ENCODE data around the gene MAST4.
A peak's percentile ranks its signal among the peaks of the same experiment; 100 is the strongest.

MAST4 gene

GRCh38 chr5:66982470-66982869 is 386.3 kb downstream of the MAST4 start:
- DNase-seq (ENCODE audit: insufficient read length): no peak
- no peak for TF ChIP-seq TAF1 (IDR thresholded peaks at IDR 0.05; ENCODE audit: borderline replicate concordance, low read depth, low read length)
- no peak for FAIRE-seq

- no peak for DNase-seq (ENCODE audit: insufficient read length)
- FAIRE-seq: no peak
- TF ChIP-seq POLR2AphosphoS5 (IDR thresholded peaks at IDR 0.05; ENCODE audit: low read depth, low read length) (no peak), TAF1 (IDR thresholded peaks at IDR 0.05; ENCODE audit: borderline replicate concordance, low read depth, low read length) (no peak), POLR2A (IDR thresholded peaks at IDR 0.05; ENCODE audit: low read depth, low read length) (no peak)
Observed at GRCh38 chr5:66985417-66985816, 389.2 kb downstream of the MAST4 start.

- DNase-seq (ENCODE audit: insufficient read length): no peak
- FAIRE-seq: no peak
Observed at GRCh38 chr5:66986009-66986408, 389.8 kb downstream of the MAST4 start.

GRCh38 chr5:66986534-66986933 is 390.3 kb downstream of the MAST4 start:
- TF ChIP-seq POLR2A (IDR thresholded peaks at IDR 0.05; ENCODE audit: low read depth, low read length) (no peak), TAF1 (IDR thresholded peaks at IDR 0.05; ENCODE audit: borderline replicate concordance, low read depth, low read length) (no peak), POLR2AphosphoS5 (IDR thresholded peaks at IDR 0.05; ENCODE audit: low read depth, low read length) (no peak)
- FAIRE-seq (no peak), DNase-seq (ENCODE audit: insufficient read length) (no peak)

More at GRCh38 chr5:66986009-66986408, 389.8 kb downstream of the MAST4 start:
- no peak for TF ChIP-seq POLR2A (IDR thresholded peaks at IDR 0.05; ENCODE audit: low read depth, low read length)
- no peak for TF ChIP-seq POLR2AphosphoS5 (IDR thresholded peaks at IDR 0.05; ENCODE audit: low read depth, low read length)
- TF ChIP-seq TAF1 (IDR thresholded peaks at IDR 0.05; ENCODE audit: borderline replicate concordance, low read depth, low read length): no peak

- no peak for FAIRE-seq
Observed at GRCh38 chr5:66987126-66987525, 390.9 kb downstream of the MAST4 start.

GRCh38 chr5:66987540-66987939 is 391.3 kb downstream of the MAST4 start:
- DNase-seq (ENCODE audit: insufficient read length) (no peak), FAIRE-seq (no peak)
- TF ChIP-seq TAF1 (IDR thresholded peaks at IDR 0.05; ENCODE audit: borderline replicate concordance, low read depth, low read length) (no peak), POLR2A (IDR thresholded peaks at IDR 0.05; ENCODE audit: low read depth, low read length) (no peak), POLR2AphosphoS5 (IDR thresholded peaks at IDR 0.05; ENCODE audit: low read depth, low read length) (no peak)

More at GRCh38 chr5:66987126-66987525, 390.9 kb downstream of the MAST4 start:
- no peak for DNase-seq (ENCODE audit: insufficient read length)
- TF ChIP-seq TAF1 (IDR thresholded peaks at IDR 0.05; ENCODE audit: borderline replicate concordance, low read depth, low read length) (no peak), POLR2A (IDR thresholded peaks at IDR 0.05; ENCODE audit: low read depth, low read length) (no peak), POLR2AphosphoS5 (IDR thresholded peaks at IDR 0.05; ENCODE audit: low read depth, low read length) (no peak)

GRCh38 chr5:66987949-66988838 is 392.0 kb downstream of the MAST4 start:
- DNase-seq (ENCODE audit: insufficient read length): no peak
- no peak for TF ChIP-seq TAF1 (IDR thresholded peaks at IDR 0.05; ENCODE audit: borderline replicate concordance, low read depth, low read length)
- TF ChIP-seq POLR2A (IDR thresholded peaks at IDR 0.05; ENCODE audit: low read depth, low read length): no peak
- no peak for TF ChIP-seq POLR2AphosphoS5 (IDR thresholded peaks at IDR 0.05; ENCODE audit: low read depth, low read length)
- peak; percentile 66 for FAIRE-seq

GRCh38 chr5:66989286-66989685 is 393.1 kb downstream of the MAST4 start:
- FAIRE-seq: no peak
- DNase-seq (ENCODE audit: insufficient read length): no peak
- no peak for TF ChIP-seq POLR2A (IDR thresholded peaks at IDR 0.05; ENCODE audit: low read depth, low read length)
- TF ChIP-seq POLR2AphosphoS5 (IDR thresholded peaks at IDR 0.05; ENCODE audit: low read depth, low read length): no peak
- TF ChIP-seq TAF1 (IDR thresholded peaks at IDR 0.05; ENCODE audit: borderline replicate concordance, low read depth, low read length): no peak

GRCh38 chr5:66989781-66990180 is 393.6 kb downstream of the MAST4 start:
- TF ChIP-seq POLR2AphosphoS5 (IDR thresholded peaks at IDR 0.05; ENCODE audit: low read depth, low read length): no peak
- no peak for TF ChIP-seq POLR2A (IDR thresholded peaks at IDR 0.05; ENCODE audit: low read depth, low read length)
- TF ChIP-seq TAF1 (IDR thresholded peaks at IDR 0.05; ENCODE audit: borderline replicate concordance, low read depth, low read length): no peak
- FAIRE-seq (no peak), DNase-seq (ENCODE audit: insufficient read length) (no peak)

- DNase-seq (ENCODE audit: insufficient read length): no peak
- TF ChIP-seq POLR2A (IDR thresholded peaks at IDR 0.05; ENCODE audit: low read depth, low read length) (no peak), TAF1 (IDR thresholded peaks at IDR 0.05; ENCODE audit: borderline replicate concordance, low read depth, low read length) (no peak), POLR2AphosphoS5 (IDR thresholded peaks at IDR 0.05; ENCODE audit: low read depth, low read length) (no peak)
Observed at GRCh38 chr5:66991746-66992145, 395.6 kb downstream of the MAST4 start.

GRCh38 chr5:66992547-66992946 is 396.4 kb downstream of the MAST4 start:
- DNase-seq (ENCODE audit: insufficient read length) (no peak), FAIRE-seq (no peak)
- TF ChIP-seq TAF1 (IDR thresholded peaks at IDR 0.05; ENCODE audit: borderline replicate concordance, low read depth, low read length) (no peak), POLR2AphosphoS5 (IDR thresholded peaks at IDR 0.05; ENCODE audit: low read depth, low read length) (no peak), POLR2A (IDR thresholded peaks at IDR 0.05; ENCODE audit: low read depth, low read length) (no peak)

More at GRCh38 chr5:66991746-66992145, 395.6 kb downstream of the MAST4 start:
- FAIRE-seq: no peak

GRCh38 chr5:66993448-66993847 is 397.3 kb downstream of the MAST4 start:
- FAIRE-seq (no peak), DNase-seq (ENCODE audit: insufficient read length) (no peak)
- TF ChIP-seq POLR2AphosphoS5 (IDR thresholded peaks at IDR 0.05; ENCODE audit: low read depth, low read length) (no peak), TAF1 (IDR thresholded peaks at IDR 0.05; ENCODE audit: borderline replicate concordance, low read depth, low read length) (no peak), POLR2A (IDR thresholded peaks at IDR 0.05; ENCODE audit: low read depth, low read length) (no peak)

Data from GM12892 (cell line).